Endothelial cell of umbilical vein (primary cell): Measurements from ENCODE around the gene TRIM67. TPM values are rescaled to one million over a fixed set of nuclear protein-coding genes. Genes with fewer than 3 reads are reported as not detected.

ENCODE experiments used
- BruUV-seq: library from RNA; stranded (reverse); fragments of 400-500 nt; replicated peaks from 2 replicates; lab custom pipeline; 2021; lab: Mats Ljungman, UMichigan
- CTCF ChIA-PET: fragments of 300-600, 350-600 bp; sonication (Branson Sonifier 250); formaldehyde crosslinking; loops from one replicate; lab custom pipeline; 2021; ENCODE audit warnings: antibody characterized with exemption, inconsistent platforms; lab: Charles Lee
- POLR2A ChIA-PET: fragments of 300-600, 350-600 bp; sonication (Branson Sonifier 250); formaldehyde crosslinking; loops from one replicate; lab custom pipeline; 2021; ENCODE audit warnings: antibody characterized with exemption, inconsistent platforms; lab: Charles Lee
- DNase-seq: peaks from one replicate; pipeline ENCODE4 v3.0.0-alpha.2; 2011; ENCODE audit warnings: low read depth, low spot score
- FAIRE-seq: peaks from 2 replicates; lab custom pipeline; 2011; peaks lifted over from hg19 to GRCh38; lab: Jason Lieb, UNC
- H2AFZ ChIP-seq: 2 replicates; pipeline ENCODE4 v1.6.0; 2012; ENCODE audit warnings: low read depth, low read length, control low read depth, inconsistent platforms
- H3K27ac ChIP-seq: 2 replicates; pipeline ENCODE4 v1.5.1; 2011; ENCODE audit warnings: low read depth, mild to moderate bottlenecking, control low read depth, low read length, moderate library complexity; ENCODE audit not compliant: insufficient read depth
- H3K27me3 ChIP-seq, 2 experiments: 2 replicates each; pipeline versions ENCODE4 v1.6.0 to v1.6.1; 2011; ENCODE audit warnings: low read length in 2 of 2, mixed read lengths in 1 of 2; ENCODE audit not compliant: control insufficient read depth in 2 of 2, insufficient read depth in 2 of 2
- H3K36me3 ChIP-seq, 2 experiments: 2 replicates in 1 of 2; 3 replicates in 1 of 2; pipeline ENCODE4 v1.5.1; 2011; ENCODE audit warnings: low read length in 2 of 2, mild to moderate bottlenecking in 1 of 2, moderate library complexity in 1 of 2; ENCODE audit not compliant: control insufficient read depth in 2 of 2, insufficient read depth in 2 of 2; ENCODE audit errors: extremely low read depth in 1 of 2
- H3K4me1 ChIP-seq: 3 replicates; pipeline ENCODE4 v1.5.1; 2011; ENCODE audit warnings: mild to moderate bottlenecking, low read length; ENCODE audit not compliant: control insufficient read depth, insufficient read depth; ENCODE audit errors: extremely low read depth
- H3K4me2 ChIP-seq: 2 replicates; pipeline ENCODE4 v1.6.1; 2011; ENCODE audit warnings: low read length, control low read depth, mixed read lengths; ENCODE audit not compliant: insufficient read depth
- H3K4me3 ChIP-seq, 3 experiments: fragments of 200-600 bp in 1 of 3; sonication (generic), shearing (Covaris generic) in 1 of 3; replicated peaks in 1 of 3; 2 replicates each; pipeline ENCODE4 v1.5.1; 2011 to 2016; ENCODE audit warnings: control low read depth in 3 of 3, low read length in 3 of 3, mild to moderate bottlenecking in 2 of 3, inconsistent platforms in 1 of 3, low read depth in 1 of 3, moderate library complexity in 1 of 3; ENCODE audit not compliant: insufficient read depth in 1 of 3
- H3K79me2 ChIP-seq: 2 replicates; pipeline ENCODE4 v1.6.0; 2012; ENCODE audit warnings: low read length, inconsistent platforms; ENCODE audit not compliant: control insufficient read depth, insufficient read depth
- H3K9ac ChIP-seq: replicated peaks from 2 replicates; pipeline ENCODE3; 2011; ENCODE audit warnings: low read length, control low read depth; ENCODE audit not compliant: insufficient read depth; ENCODE audit errors: extremely low read depth
- H3K9me1 ChIP-seq: replicated peaks from 3 replicates; pipeline ENCODE4 v1.6.0; 2011; ENCODE audit warnings: mild to moderate bottlenecking, low read length; ENCODE audit not compliant: control insufficient read depth, insufficient read depth; ENCODE audit errors: extremely low read depth
- H3K9me3 ChIP-seq: replicated peaks from 2 replicates; pipeline ENCODE4 v1.5.1; 2012; ENCODE audit warnings: low read length, inconsistent platforms; ENCODE audit not compliant: control insufficient read depth, insufficient read depth
- H4K20me1 ChIP-seq: replicated peaks from 2 replicates; pipeline ENCODE3; 2011; ENCODE audit warnings: mild to moderate bottlenecking, low read length; ENCODE audit not compliant: control insufficient read depth, insufficient read depth; ENCODE audit errors: extremely low read depth
- EZH2 ChIP-seq: IDR thresholded peaks from 2 replicates; pipeline ENCODE4 v1.6.1; 2012; ENCODE audit warnings: borderline replicate concordance, low read depth, mild to moderate bottlenecking, moderate library complexity, low read length, inconsistent platforms; ENCODE audit not compliant: severe bottlenecking
- FOS ChIP-seq: IDR thresholded peaks from 2 replicates; pipeline ENCODE4 v1.6.1; 2011; ENCODE audit warnings: mild to moderate bottlenecking, low read length, moderate library complexity, borderline replicate concordance; ENCODE audit not compliant: insufficient read depth
- GATA2 ChIP-seq: IDR thresholded peaks from 2 replicates; pipeline ENCODE4 v1.7.0; 2011; ENCODE audit warnings: low read depth, mild to moderate bottlenecking, moderate library complexity, mixed read lengths, low read length; ENCODE audit not compliant: insufficient read length, insufficient read depth
- JUN ChIP-seq: IDR thresholded peaks from 2 replicates; pipeline ENCODE4 v1.6.1; 2011; ENCODE audit warnings: borderline replicate concordance, low read depth; ENCODE audit not compliant: insufficient read length, insufficient read depth
- MAX ChIP-seq: IDR thresholded peaks from 2 replicates; pipeline ENCODE4 v1.6.1; 2011; ENCODE audit not compliant: insufficient read depth, insufficient read length
- MYC ChIP-seq: IDR thresholded peaks from one replicate; pipeline ENCODE4 v1.6.1; 2011; ENCODE audit warnings: mild to moderate bottlenecking, low read depth, low read length
- POLR2A ChIP-seq: IDR thresholded peaks from 2 replicates; pipeline ENCODE4 v1.6.1; 2012; ENCODE audit warnings: low read depth, mild to moderate bottlenecking, control low read depth, low read length
- POLR2AphosphoS5 ChIP-seq: IDR thresholded peaks from 2 replicates; pipeline ENCODE4 v1.6.1; 2012; ENCODE audit warnings: low read depth, mild to moderate bottlenecking, control low read depth, low read length, moderate library complexity; ENCODE audit not compliant: insufficient read depth
- dilution Hi-C: fragments of 300-500 bp; cut with MboI; formaldehyde crosslinking; loops from one replicate; pipeline ENCODE4 v1.15.0; 2019; ENCODE audit warnings: low sequenced_read_pairs; ENCODE audit not compliant: extremely low pct_ligation_motif_present
- intact Hi-C: fragments of 100-400 bp; cut with micrococcal nuclease; formaldehyde crosslinking; loops from one replicate; pipeline ENCODE4 v1.10.0; 2022
- polyA plus RNA-seq, 4 experiments: library from polyadenylated mRNA; depleted of rRNA in 3 of 4; stranded (reverse) in 3 of 4; unstranded in 1 of 4; fragments of >200 nt; gene quantifications; 2 replicates each; pipeline versions ENCODE4 v1.2.1 to v1.2.3, GENCODE V29; 2011 to 2012; ENCODE audit warnings: missing spikeins in 1 of 4
- total RNA-seq: library from RNA; stranded (reverse); gene quantifications from 2 replicates; pipeline ENCODE4 v1.2.3, GENCODE V29; 2021
- TF ChIP-seq, protein P1 (sequence below), 2 donors: IDR thresholded peaks; 1 replicate in 1 of 2; 2 replicates in 1 of 2; pipeline ENCODE4 v1.5.1; 2011; ENCODE audit warnings: low read length in 2 of 2, mild to moderate bottlenecking in 2 of 2, moderate library complexity in 2 of 2, control low read depth in 1 of 2, inconsistent platforms in 1 of 2, low read depth in 1 of 2; ENCODE audit not compliant: insufficient read depth in 1 of 2; ENCODE audit errors: extremely low read depth in 1 of 2

TRIM67 gene
- total and polyA plus RNA-seq, 2 donors (not counting 3 experiments of a cell fraction or from before 2014, with no cell fraction given): not detected

DNA sequence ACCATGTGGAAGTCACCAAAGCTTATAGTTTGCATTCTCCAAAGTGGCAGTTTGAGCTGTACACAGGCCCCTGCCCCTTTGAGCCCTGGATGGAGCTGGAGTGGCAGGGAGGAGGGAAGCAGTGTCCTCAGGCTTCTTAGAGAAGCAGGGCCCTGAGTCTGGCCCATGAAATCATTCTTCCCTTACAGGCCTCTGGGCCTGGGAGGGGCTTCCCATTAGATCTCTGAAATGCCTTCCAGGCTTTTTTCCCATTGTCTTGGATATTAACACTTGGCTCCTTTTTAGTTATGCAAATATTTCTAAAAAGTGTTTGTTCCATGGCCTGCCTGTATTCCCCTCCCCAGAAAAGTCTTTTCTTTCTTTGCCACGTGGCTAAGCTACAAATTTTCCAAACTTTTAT, 10.0 kb upstream of the TRIM67 start:
- Histone ChIP-seq H3K9me1 (no peaks in the 10 kb centered on the region), H3K4me3 (no peak overlapping the region), H3K27ac (no peak overlapping the region), H3K27me3 (peaks cover 5 to 12% of the 10 kb centered on the region in 2 experiments), H3K9ac (no peak overlapping the region), H3K4me1 (no peaks in the 10 kb centered on the region), H4K20me1 (no peaks in the 10 kb centered on the region), H3K9me3 (no peaks in the 10 kb centered on the region), H3K36me3 (no peaks in the 10 kb centered on the region), H3K79me2 (no peaks in the 10 kb centered on the region), H3K4me2 (no peak overlapping the region), H2AFZ (no peak overlapping the region)
- TF ChIP-seq POLR2AphosphoS5: no peak
- no peak for TF ChIP-seq JUN
- TF ChIP-seq MYC: no peak
- TF ChIP-seq, protein P1, sequence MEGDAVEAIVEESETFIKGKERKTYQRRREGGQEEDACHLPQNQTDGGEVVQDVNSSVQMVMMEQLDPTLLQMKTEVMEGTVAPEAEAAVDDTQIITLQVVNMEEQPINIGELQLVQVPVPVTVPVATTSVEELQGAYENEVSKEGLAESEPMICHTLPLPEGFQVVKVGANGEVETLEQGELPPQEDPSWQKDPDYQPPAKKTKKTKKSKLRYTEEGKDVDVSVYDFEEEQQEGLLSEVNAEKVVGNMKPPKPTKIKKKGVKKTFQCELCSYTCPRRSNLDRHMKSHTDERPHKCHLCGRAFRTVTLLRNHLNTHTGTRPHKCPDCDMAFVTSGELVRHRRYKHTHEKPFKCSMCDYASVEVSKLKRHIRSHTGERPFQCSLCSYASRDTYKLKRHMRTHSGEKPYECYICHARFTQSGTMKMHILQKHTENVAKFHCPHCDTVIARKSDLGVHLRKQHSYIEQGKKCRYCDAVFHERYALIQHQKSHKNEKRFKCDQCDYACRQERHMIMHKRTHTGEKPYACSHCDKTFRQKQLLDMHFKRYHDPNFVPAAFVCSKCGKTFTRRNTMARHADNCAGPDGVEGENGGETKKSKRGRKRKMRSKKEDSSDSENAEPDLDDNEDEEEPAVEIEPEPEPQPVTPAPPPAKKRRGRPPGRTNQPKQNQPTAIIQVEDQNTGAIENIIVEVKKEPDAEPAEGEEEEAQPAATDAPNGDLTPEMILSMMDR (IDR thresholded peaks at IDR 0.05; ENCODE audit: extremely low read depth in 1 of 2, insufficient read depth in 1 of 2, low read depth in 1 of 2, low read length in 2 of 2): no peak
- TF ChIP-seq FOS: no peak
- TF ChIP-seq MAX: no peak
- TF ChIP-seq EZH2: no peak
- TF ChIP-seq POLR2A: no peak
- no peak for TF ChIP-seq GATA2
- intact Hi-C loops (no loop called here), dilution Hi-C loops (loop anchor here (5.0 kb wide), 1 partner anchor 35 kb away; no protein-coding TSS in a partner anchor)
- ChIA-PET POLR2A (no interaction called here), CTCF (interaction anchor here (0.7 to 1.1 kb wide), 2 partner anchors 15 to 26 kb away, joined by 3 read pairs; no protein-coding TSS in a partner anchor)
- no peak for DNase-seq
- FAIRE-seq: no peak
- no TSS peak for BruUV-seq
